Coronary artery (tissue), 2 donors: ENCODE measurements around the gene SLAMF1.

Experiments
- DNase-seq: peaks from one replicate; pipeline ENCODE4 v3.0.0-alpha.2; 2017; ENCODE audit warnings: low spot score
- H3K27ac ChIP-seq, 2 donors: fragments of 200-600 bp; sonication (generic); one replicate each; pipeline ENCODE4 v1.5.1; 2016 to 2019
- H3K4me3 ChIP-seq: fragments of 200-600 bp; sonication (generic); 2 replicates; pipeline ENCODE4 v1.5.1; 2016; ENCODE audit warnings: mild to moderate bottlenecking, moderate library complexity
- CTCF ChIP-seq: fragments of 200-600 bp; sonication (generic); IDR thresholded peaks from one replicate; pipeline ENCODE4 v1.5.1; 2019; ENCODE audit warnings: antibody characterized with exemption

Gene SLAMF1

GRCh38 chr1:160679893-160680292 lies 33.0 kb upstream of the SLAMF1 start:
- TF ChIP-seq CTCF = no peak
- no peak for DNase-seq
- Histone ChIP-seq H3K27ac (no peak overlapping the region), H3K4me3 (no peak overlapping the region)

- TF ChIP-seq CTCF = no peak
- no peak for DNase-seq
- no peak overlapping the region for H3K27ac ChIP-seq
These were observed 30.2 kb upstream of the SLAMF1 start for GRCh38 chr1:160676869-160677597.

GRCh38 chr1:160675641-160676410 lies 29.0 kb upstream of the SLAMF1 start:
- DNase-seq = no peak
- H3K27ac ChIP-seq = no peak overlapping the region
- H3K4me3 ChIP-seq = no peak overlapping the region
- peak; percentile 72 for TF ChIP-seq CTCF

More at GRCh38 chr1:160676869-160677597, 30.2 kb upstream of the SLAMF1 start:
- H3K4me3 ChIP-seq = no peak overlapping the region

- Histone ChIP-seq H3K4me3 (no peak overlapping the region), H3K27ac (no peak overlapping the region)
- TF ChIP-seq CTCF = no peak
- no peak for DNase-seq
These were observed 27.6 kb upstream of the SLAMF1 start for GRCh38 chr1:160674415-160674814.

- no peak overlapping the region for H3K4me3 ChIP-seq
- DNase-seq = no peak
- no peak for TF ChIP-seq CTCF
- no peak overlapping the region for H3K27ac ChIP-seq
These were observed 26.2 kb upstream of the SLAMF1 start for GRCh38 chr1:160672789-160673695.

- no peak for DNase-seq
- no peak for TF ChIP-seq CTCF
- Histone ChIP-seq H3K4me3 (no peak overlapping the region), H3K27ac (no peak overlapping the region)
These were observed 25.0 kb upstream of the SLAMF1 start for GRCh38 chr1:160671603-160672517.
